PC-3 (cell line): ENCODE data around the gene SUV39H1. TPM values are rescaled to one million over a fixed set of nuclear protein-coding genes. Genes with fewer than 3 reads are reported as not detected.

ENCODE experiments used
- ATAC-seq: fragments of 200-7000 bp; cut with Tn5 transposase; 2 replicates; pipeline ENCODE4 v1.9.1; 2020; ENCODE audit warnings: mild to moderate bottlenecking, moderate library complexity
- BruUV-seq: library from RNA; stranded (reverse); fragments of 400-500 nt; replicated peaks from 2 replicates; lab custom pipeline; 2021; lab: Mats Ljungman, UMichigan
- CTCF ChIA-PET: fragments of 300-600 bp; sonication (Branson Sonifier 250); formaldehyde crosslinking; loops from one replicate; lab custom pipeline; 2022; ENCODE audit warnings: antibody characterized with exemption; lab: Charles Lee
- POLR2A ChIA-PET: fragments of 300-600 bp; sonication (Branson Sonifier 250); formaldehyde crosslinking; loops from one replicate; lab custom pipeline; 2022; ENCODE audit warnings: antibody characterized with exemption; ENCODE audit not compliant: unreplicated experiment; lab: Charles Lee
- DNase-seq: peaks from one replicate; pipeline ENCODE4 v3.0.0-alpha.2; 2015
- H2AFZ ChIP-seq: fragments of 300-600 bp; sonication (generic); 2 replicates; pipeline ENCODE4 v1.6.0; 2016; ENCODE audit warnings: antibody characterized with exemption, low read length
- H3F3A ChIP-seq: fragments of 300-600 bp; sonication (generic); one replicate; pipeline ENCODE4 v1.6.0; 2017; ENCODE audit warnings: antibody characterized with exemption, low read length, control low read depth, mild to moderate bottlenecking; ENCODE audit not compliant: unreplicated experiment
- H3K27ac ChIP-seq: fragments of 300-600 bp; sonication (generic); 2 replicates; pipeline ENCODE4 v1.5.1; 2016; ENCODE audit warnings: mild to moderate bottlenecking, low read length
- H3K27me3 ChIP-seq: fragments of 300-600 bp; sonication (generic); 2 replicates; pipeline ENCODE4 v1.6.1; 2016; ENCODE audit warnings: low read length, mixed read lengths
- H3K36me3 ChIP-seq: fragments of 300-600 bp; sonication (generic); 2 replicates; pipeline ENCODE4 v1.6.1; 2016; ENCODE audit warnings: low read depth, mixed run types, low read length, mixed read lengths
- H3K4me1 ChIP-seq: fragments of 300-600 bp; sonication (generic); 2 replicates; pipeline ENCODE4 v1.5.1; 2016; ENCODE audit warnings: low read length; ENCODE audit not compliant: insufficient read depth
- H3K4me2 ChIP-seq: fragments of 300-600 bp; sonication (generic); 2 replicates; pipeline ENCODE4 v1.6.0; 2016; ENCODE audit warnings: low read length
- H3K4me3 ChIP-seq: fragments of 300-600 bp; sonication (generic); 2 replicates; pipeline ENCODE4 v1.5.1; 2016; ENCODE audit warnings: mild to moderate bottlenecking, low read length, mixed read lengths
- H3K79me2 ChIP-seq: fragments of 300-600 bp; sonication (generic); 2 replicates; pipeline ENCODE4 v1.6.1; 2017; ENCODE audit warnings: low read length, mixed read lengths
- H3K9ac ChIP-seq: fragments of 300-600 bp; sonication (generic); 2 replicates; pipeline ENCODE4 v1.6.0; 2016; ENCODE audit warnings: mild to moderate bottlenecking, low read length
- H3K9me2 ChIP-seq: fragments of 300-600 bp; sonication (generic); replicated peaks from 2 replicates; pipeline ENCODE4 v1.6.1; 2016; ENCODE audit warnings: mixed run types, low read length, mixed read lengths
- H3K9me3 ChIP-seq: fragments of 300-600 bp; sonication (generic); 2 replicates; pipeline ENCODE4 v1.6.1; 2016; ENCODE audit warnings: low read length, mixed read lengths
- H4K20me1 ChIP-seq: fragments of 300-600 bp; sonication (generic); 2 replicates; pipeline ENCODE4 v1.6.1; 2016; ENCODE audit warnings: low read length, mixed read lengths
- EZH2 ChIP-seq: fragments of 300-600 bp; sonication (generic); IDR thresholded peaks from one replicate; pipeline ENCODE4 v1.6.1; 2017; ENCODE audit warnings: antibody characterized with exemption, mild to moderate bottlenecking, low read length; ENCODE audit not compliant: unreplicated experiment
- EZH2phosphoT487 ChIP-seq: fragments of 300-600 bp; sonication (generic); IDR thresholded peaks from 2 replicates; pipeline ENCODE4 v1.6.1; 2018; ENCODE audit warnings: mild to moderate bottlenecking, antibody characterized with exemption, low read length, borderline replicate concordance
- intact Hi-C: fragments of 100-400 bp; cut with micrococcal nuclease; formaldehyde crosslinking; loops from 2 replicates; pipeline ENCODE4 v1.9.0; 2023
- total RNA-seq: library from RNA; depleted of rRNA; stranded (reverse); fragments of >200 nt; gene quantifications from 2 replicates; pipeline ENCODE4 v1.2.3, GENCODE V29; 2014
- TF ChIP-seq, protein P1 (sequence below): fragments of 300-600 bp; sonication (generic); conservative IDR thresholded peaks from 2 replicates; pipeline ENCODE4 v1.5.1; 2017; ENCODE audit warnings: antibody characterized with exemption, low read depth, mild to moderate bottlenecking, low read length

SUV39H1 gene
- total RNA-seq, 1 experiment from 2014 or later: 22.3 TPM

DNA sequence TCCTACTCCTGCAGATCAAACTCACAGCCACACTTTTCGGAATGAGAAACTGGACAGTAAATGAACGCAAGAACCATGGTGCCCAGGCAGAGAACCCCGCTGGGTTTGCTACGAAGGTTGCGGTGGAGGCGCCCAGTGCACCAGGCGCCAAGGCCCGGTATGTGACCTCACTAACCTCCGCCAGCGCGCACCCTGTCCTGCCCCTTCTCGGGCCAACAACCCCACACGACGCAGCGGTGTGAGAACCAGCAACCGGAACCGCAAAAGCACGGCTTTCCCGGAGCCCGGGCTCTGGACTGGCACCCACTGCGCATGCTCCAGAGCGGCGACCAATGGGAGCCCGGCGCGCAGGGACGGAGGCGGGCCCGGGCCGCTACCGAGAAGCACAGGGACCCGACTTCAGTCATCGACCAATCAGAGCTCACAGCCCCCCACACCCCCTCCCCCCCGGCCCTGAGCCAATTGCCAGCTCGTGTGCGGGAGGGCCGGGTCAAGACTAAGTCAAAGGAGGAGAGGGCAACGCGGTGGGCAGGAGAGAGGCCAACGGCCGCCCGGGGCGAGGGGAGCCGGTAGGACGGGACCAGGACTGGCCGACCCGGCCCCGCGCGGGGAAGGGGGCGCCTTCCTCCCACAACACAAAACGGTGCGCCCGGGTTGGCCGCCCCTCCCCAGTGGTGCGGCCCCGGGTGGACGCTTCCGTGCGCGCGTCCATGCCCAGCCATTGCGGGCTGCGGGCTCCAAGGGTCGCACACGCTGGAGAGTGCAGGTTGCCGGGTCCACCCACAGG, 20.2 kb upstream of the SUV39H1 start:
- Histone ChIP-seq H3K27ac (peak overlapping the region; percentile 36), H3K4me1 (peaks cover 5% of the 10 kb centered on the region; the same call in 1 of the 2 replicates), H3K9ac (peak overlapping the region; percentile 94), H3K36me3 (no peaks in the 10 kb centered on the region), H3K4me3 (peak overlapping the region; percentile 98), H3K4me2 (peak overlapping the region; percentile 98), H4K20me1 (no peaks in the 10 kb centered on the region), H2AFZ (peak overlapping the region; percentile 95), H3K27me3 (no peaks in the 10 kb centered on the region), H3K9me3 (no peaks in the 10 kb centered on the region), H3K9me2 (no peaks in the 10 kb centered on the region), H3K79me2 (peaks cover 16% of the 10 kb centered on the region), H3F3A (no peaks in the 10 kb centered on the region)
- peak; percentile 96 for ATAC-seq
- intact Hi-C loops: no loop called here
- DNase-seq: peak; percentile 91
- no TSS peak for BruUV-seq
- POLR2A ChIA-PET: interaction anchor here (0.5 to 1.0 kb wide), 8 partner anchors 28 to 1243 kb away, joined by 3 to 11 read pairs (median 3); partner anchors contain the start of gene HDAC6
- TF ChIP-seq EZH2: no peak
- TF ChIP-seq EZH2phosphoT487: no peak
- TF ChIP-seq, protein P1, sequence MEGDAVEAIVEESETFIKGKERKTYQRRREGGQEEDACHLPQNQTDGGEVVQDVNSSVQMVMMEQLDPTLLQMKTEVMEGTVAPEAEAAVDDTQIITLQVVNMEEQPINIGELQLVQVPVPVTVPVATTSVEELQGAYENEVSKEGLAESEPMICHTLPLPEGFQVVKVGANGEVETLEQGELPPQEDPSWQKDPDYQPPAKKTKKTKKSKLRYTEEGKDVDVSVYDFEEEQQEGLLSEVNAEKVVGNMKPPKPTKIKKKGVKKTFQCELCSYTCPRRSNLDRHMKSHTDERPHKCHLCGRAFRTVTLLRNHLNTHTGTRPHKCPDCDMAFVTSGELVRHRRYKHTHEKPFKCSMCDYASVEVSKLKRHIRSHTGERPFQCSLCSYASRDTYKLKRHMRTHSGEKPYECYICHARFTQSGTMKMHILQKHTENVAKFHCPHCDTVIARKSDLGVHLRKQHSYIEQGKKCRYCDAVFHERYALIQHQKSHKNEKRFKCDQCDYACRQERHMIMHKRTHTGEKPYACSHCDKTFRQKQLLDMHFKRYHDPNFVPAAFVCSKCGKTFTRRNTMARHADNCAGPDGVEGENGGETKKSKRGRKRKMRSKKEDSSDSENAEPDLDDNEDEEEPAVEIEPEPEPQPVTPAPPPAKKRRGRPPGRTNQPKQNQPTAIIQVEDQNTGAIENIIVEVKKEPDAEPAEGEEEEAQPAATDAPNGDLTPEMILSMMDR: no peak
- CTCF ChIA-PET: interaction anchor here (0.7 to 1.0 kb wide), 3 partner anchors 28 to 515 kb away, joined by 3 to 4 read pairs (median 3); no protein-coding TSS in a partner anchor

DNA sequence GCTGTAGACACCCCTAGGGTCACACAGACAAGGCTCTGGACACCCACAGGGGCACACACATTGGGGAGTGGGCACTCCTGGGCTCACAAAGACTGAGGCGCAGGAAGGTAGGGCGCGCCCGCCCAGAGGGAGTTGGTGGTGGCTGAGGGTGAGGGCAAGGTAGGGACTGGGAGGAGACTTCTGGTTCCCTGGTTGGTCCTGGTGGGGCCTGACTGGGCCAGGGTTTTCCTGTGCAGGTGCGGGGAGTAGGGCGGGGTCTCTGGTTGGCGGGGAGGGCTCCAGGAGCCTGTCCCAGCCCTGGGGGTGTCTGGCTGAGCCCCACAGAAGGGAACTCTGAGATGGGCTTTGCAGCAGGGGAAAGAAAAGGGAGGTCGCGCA, 19.7 kb upstream of the SUV39H1 start:
- Histone ChIP-seq H3K9ac (peak overlapping the region; percentile 94), H3K27me3 (no peaks in the 10 kb centered on the region), H3K79me2 (peaks cover 16% of the 10 kb centered on the region), H3K36me3 (no peaks in the 10 kb centered on the region), H3K9me3 (no peaks in the 10 kb centered on the region), H3K4me3 (peak overlapping the region; percentile 98), H3K9me2 (no peaks in the 10 kb centered on the region), H2AFZ (peak overlapping the region; percentile 95), H3K27ac (peak overlapping the region; percentile 36; the same call in 1 of the 2 replicates), H3K4me1 (peaks cover 5% of the 10 kb centered on the region; the same call in 1 of the 2 replicates), H4K20me1 (no peaks in the 10 kb centered on the region), H3K4me2 (peak overlapping the region; percentile 98), H3F3A (no peaks in the 10 kb centered on the region)
- intact Hi-C loops: no loop called here
- ChIA-PET POLR2A (interaction anchor here (0.5 to 1.0 kb wide), 7 partner anchors 28 to 1244 kb away, joined by 3 to 4 read pairs (median 3); no protein-coding TSS in a partner anchor), CTCF (interaction anchor here (1.0 kb wide), 1 partner anchor 28 kb away, joined by 3 read pairs; no protein-coding TSS in a partner anchor)
- no TSS peak for BruUV-seq
- peak; percentile 1 for DNase-seq
- peak; percentile 25 for ATAC-seq
- TF ChIP-seq EZH2phosphoT487: no peak
- TF ChIP-seq EZH2: no peak
- TF ChIP-seq, protein P1: no peak
